ENCODE measurements around the gene FCHO1.

The FCHO1 gene

GRCh38 chr19:17790059-17790780, 38.9 kb downstream of the FCHO1 start:
- no peak for TF ChIP-seq CTCF (IDR thresholded peaks at IDR 0.05; ENCODE audit: unreplicated experiment in 3 of 3)
- Mint-ChIP-seq H3K27ac (no peak overlapping the region), H3K4me1 (peaks cover 5% of the 10 kb centered on the region), H3K27me3 (ENCODE audit: low read depth) (peaks cover 43% of the 10 kb centered on the region), H3K4me3 (no peak overlapping the region), H3K9me3 (no peaks in the 10 kb centered on the region), H3K36me3 (ENCODE audit: low read depth) (no peaks in the 10 kb centered on the region)

GRCh38 chr19:17794412-17794730, 43.1 kb downstream of the FCHO1 start:
- no peaks in the 10 kb centered on the region for H3K9me3 Mint-ChIP-seq
- H3K27me3 Mint-ChIP-seq (ENCODE audit: low read depth) = peaks cover 81% of the 10 kb centered on the region
- TF ChIP-seq CTCF (IDR thresholded peaks at IDR 0.05; ENCODE audit: unreplicated experiment in 3 of 3) = no peak
- no peak overlapping the region for H3K27ac Mint-ChIP-seq
- peaks cover 5% of the 10 kb centered on the region for H3K4me1 Mint-ChIP-seq
- no peak overlapping the region for H3K4me3 Mint-ChIP-seq
- no peaks in the 10 kb centered on the region for H3K36me3 Mint-ChIP-seq (ENCODE audit: low read depth)

DNA sequence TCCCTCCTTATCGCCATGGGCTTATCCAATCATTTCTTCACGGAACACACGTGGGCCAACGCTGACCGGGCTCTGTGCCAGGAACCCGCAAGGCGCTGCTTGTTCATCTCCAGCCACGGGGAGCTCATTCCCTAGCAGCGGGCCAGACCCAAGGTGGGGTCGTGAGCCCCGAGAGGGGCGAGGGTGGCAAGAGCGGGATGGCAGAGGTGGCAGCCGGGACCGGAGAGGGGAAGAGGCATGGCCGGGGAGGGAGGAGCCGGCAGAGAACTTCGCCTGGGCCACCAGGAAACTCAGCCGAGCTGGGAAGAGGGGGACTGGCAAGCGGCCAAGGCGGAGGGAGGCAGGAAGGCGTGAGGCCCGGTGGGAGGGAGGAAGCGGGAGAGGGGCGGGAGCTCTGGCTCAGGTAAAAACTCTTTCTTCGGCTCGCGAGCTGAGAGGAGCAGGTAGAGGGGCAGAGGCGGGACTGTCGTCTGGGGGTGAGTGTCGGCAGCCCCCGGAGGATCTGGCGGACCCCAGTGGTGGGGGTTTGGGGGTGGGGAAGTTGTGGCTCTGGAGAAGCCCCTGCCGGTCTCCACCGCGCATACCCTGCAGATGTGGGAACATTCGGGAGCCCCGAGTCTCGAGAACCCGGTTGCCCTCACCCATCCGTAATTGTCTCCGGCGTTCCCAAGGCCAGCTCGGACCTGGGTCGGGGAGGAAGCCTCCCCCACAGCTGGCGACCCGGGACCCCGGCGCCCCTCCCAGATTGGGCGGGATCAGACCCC, 43.6 kb downstream of the FCHO1 start, which contains the start of gene B3GNT3:
TSS of gene B3GNT3 (plus strand) at position 408 of the 764 bp plus-strand sequence. CDS start 12,670 bp downstream, outside the sequence.
- Mint-ChIP-seq H3K4me1 (peaks cover 5% of the 10 kb centered on the region), H3K36me3 (ENCODE audit: low read depth) (no peaks in the 10 kb centered on the region), H3K4me3 (peak within 1 kb of the TSS in 1 of 3 experiments; percentile 9), H3K9me3 (no peaks in the 10 kb centered on the region), H3K27me3 (ENCODE audit: low read depth) (peaks cover 81% of the 10 kb centered on the region), H3K27ac (no peak within 1 kb of the TSS)
- no peak for TF ChIP-seq CTCF (IDR thresholded peaks at IDR 0.05; ENCODE audit: unreplicated experiment in 3 of 3)

DNA sequence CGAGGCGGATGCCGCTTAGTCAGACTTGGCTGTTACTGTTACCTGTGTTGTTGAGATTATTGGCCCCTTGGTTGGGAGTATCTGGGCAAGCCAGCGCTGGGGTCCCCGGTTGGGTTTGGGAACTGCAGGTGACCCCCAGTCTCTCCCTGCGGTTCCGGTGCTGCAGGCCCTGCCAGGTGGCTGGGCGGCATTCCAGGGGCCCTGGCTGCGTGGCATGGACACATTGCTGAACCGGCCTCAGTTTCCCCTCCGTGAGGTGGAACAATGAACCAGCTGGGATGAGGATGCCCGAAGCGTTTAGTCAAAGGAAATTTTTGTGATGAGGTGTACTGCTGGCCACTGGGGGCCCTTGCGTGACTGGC, 44.2 kb downstream of the FCHO1 start:
- Mint-ChIP-seq H3K27ac (no peak overlapping the region), H3K4me3 (no peak overlapping the region), H3K9me3 (no peaks in the 10 kb centered on the region), H3K36me3 (ENCODE audit: low read depth) (no peaks in the 10 kb centered on the region), H3K27me3 (ENCODE audit: low read depth) (peaks cover 75% of the 10 kb centered on the region), H3K4me1 (peaks cover 5% of the 10 kb centered on the region)
- TF ChIP-seq CTCF (IDR thresholded peaks at IDR 0.05; ENCODE audit: unreplicated experiment in 3 of 3) = no peak

DNA sequence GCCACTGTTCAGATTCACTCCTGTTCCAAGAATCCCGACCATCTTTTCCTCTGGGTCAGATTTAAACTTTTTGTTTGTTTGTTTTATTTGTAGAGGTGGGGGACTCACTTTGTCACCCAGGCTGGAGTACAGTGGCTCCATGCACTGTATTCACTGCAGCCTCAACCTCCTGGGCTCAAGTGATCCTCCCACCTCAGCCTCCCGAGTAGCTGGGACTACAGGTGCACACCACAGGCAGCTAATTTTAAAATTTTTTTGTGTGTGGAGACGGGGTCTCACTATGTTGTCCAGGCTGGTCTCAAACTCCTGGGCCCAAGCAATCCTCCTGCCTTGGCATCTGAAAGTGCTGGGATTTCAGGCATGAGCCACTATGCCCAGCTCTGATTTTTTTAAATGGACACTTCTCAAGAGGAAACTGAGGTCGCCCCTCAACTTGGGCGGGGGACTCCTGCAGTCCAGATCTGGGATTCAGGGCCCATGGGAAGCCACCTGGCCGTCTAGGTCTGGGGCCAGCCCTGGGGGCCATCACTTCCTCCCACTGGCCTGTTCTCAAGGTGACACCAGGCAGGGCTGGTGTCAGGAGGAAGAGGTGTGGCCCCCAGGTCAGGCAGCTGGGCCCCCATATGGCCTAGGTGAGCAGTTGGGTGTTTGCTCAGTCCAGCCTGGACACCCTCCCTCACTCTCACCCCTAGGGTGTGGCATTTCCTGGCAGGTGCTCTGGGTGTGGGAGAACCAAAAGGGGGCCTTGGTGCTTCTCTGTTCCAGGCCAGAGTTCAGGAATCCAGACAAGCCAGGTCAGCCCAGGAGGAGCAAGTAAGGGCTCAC, 44.9 kb downstream of the FCHO1 start:
- no peak overlapping the region for H3K27ac Mint-ChIP-seq
- TF ChIP-seq CTCF (IDR thresholded peaks at IDR 0.05; ENCODE audit: unreplicated experiment in 3 of 3) = no peak
- no peak overlapping the region for H3K4me3 Mint-ChIP-seq
- no peaks in the 10 kb centered on the region for H3K9me3 Mint-ChIP-seq
- H3K36me3 Mint-ChIP-seq (ENCODE audit: low read depth) = no peaks in the 10 kb centered on the region
- peaks cover 5% of the 10 kb centered on the region for H3K4me1 Mint-ChIP-seq
- peaks cover 82% of the 10 kb centered on the region for H3K27me3 Mint-ChIP-seq (ENCODE audit: low read depth)
